ENCODE measurements around the gene DCXR.

DCXR gene

GRCh38 chr17:82076785-82077591 is 39.5 kb upstream of the DCXR start:
- Histone ChIP-seq H3K27ac (no peak overlapping the region), H3K36me3 (peaks cover 11% of the 10 kb centered on the region), H3K9me3 (no peaks in the 10 kb centered on the region), H3K4me3 (ENCODE audit: low read depth in 1 of 2, low read length in 1 of 2) (no peak overlapping the region), H3K4me1 (ENCODE audit: control insufficient read depth in 1 of 2, insufficient read depth in 1 of 2, low read depth in 1 of 2, low read length in 1 of 2) (no peaks in the 10 kb centered on the region), H3K27me3 (no peaks in the 10 kb centered on the region)
- no peak for TF ChIP-seq CTCF (IDR thresholded peaks at IDR 0.05)

- TF ChIP-seq CTCF (IDR thresholded peaks at IDR 0.05): no peak
- Histone ChIP-seq H3K27ac (no peak overlapping the region), H3K9me3 (no peaks in the 10 kb centered on the region), H3K4me3 (ENCODE audit: low read depth in 1 of 2, low read length in 1 of 2) (no peak overlapping the region), H3K36me3 (peaks cover 8% of the 10 kb centered on the region), H3K4me1 (ENCODE audit: control insufficient read depth in 1 of 2, insufficient read depth in 1 of 2, low read depth in 1 of 2, low read length in 1 of 2) (no peaks in the 10 kb centered on the region), H3K27me3 (no peaks in the 10 kb centered on the region)
These were observed 38.7 kb upstream of the DCXR start for GRCh38 chr17:82076018-82076784.

GRCh38 chr17:82073446-82073845 is 35.9 kb upstream of the DCXR start:
- H3K4me3 ChIP-seq (ENCODE audit: low read depth in 1 of 2, low read length in 1 of 2): no peak overlapping the region
- no peak for TF ChIP-seq CTCF (IDR thresholded peaks at IDR 0.05)
- H3K9me3 ChIP-seq: no peaks in the 10 kb centered on the region
- H3K27ac ChIP-seq: no peak overlapping the region
- no peaks in the 10 kb centered on the region for H3K36me3 ChIP-seq
- peaks cover 3% of the 10 kb centered on the region for H3K27me3 ChIP-seq
- no peaks in the 10 kb centered on the region for H3K4me1 ChIP-seq (ENCODE audit: control insufficient read depth in 1 of 2, insufficient read depth in 1 of 2, low read depth in 1 of 2, low read length in 1 of 2)

GRCh38 chr17:82072827-82073226 is 35.3 kb upstream of the DCXR start:
- H3K4me1 ChIP-seq (ENCODE audit: control insufficient read depth in 1 of 2, insufficient read depth in 1 of 2, low read depth in 1 of 2, low read length in 1 of 2): no peaks in the 10 kb centered on the region
- H3K36me3 ChIP-seq: no peaks in the 10 kb centered on the region
- H3K27me3 ChIP-seq: peaks cover 3% of the 10 kb centered on the region
- no peak overlapping the region for H3K4me3 ChIP-seq (ENCODE audit: low read depth in 1 of 2, low read length in 1 of 2)
- H3K9me3 ChIP-seq: no peaks in the 10 kb centered on the region
- no peak for TF ChIP-seq CTCF (IDR thresholded peaks at IDR 0.05)
- H3K27ac ChIP-seq: no peak overlapping the region

- TF ChIP-seq CTCF (IDR thresholded peaks at IDR 0.05): no peak
- peaks cover 3% of the 10 kb centered on the region for H3K27me3 ChIP-seq
These were observed 33.1 kb upstream of the DCXR start for GRCh38 chr17:82070611-82071010.

More at GRCh38 chr17:82070611-82071010, 33.1 kb upstream of the DCXR start:
- Histone ChIP-seq H3K36me3 (no peaks in the 10 kb centered on the region), H3K4me1 (ENCODE audit: control insufficient read depth in 1 of 2, insufficient read depth in 1 of 2, low read depth in 1 of 2, low read length in 1 of 2) (peaks cover 4% of the 10 kb centered on the region in 2 experiments), H3K4me3 (ENCODE audit: low read depth in 1 of 2, low read length in 1 of 2) (no peak overlapping the region), H3K27ac (no peak overlapping the region), H3K9me3 (no peaks in the 10 kb centered on the region)
